Measurements from ENCODE around the gene ANKRD10.

DNA sequence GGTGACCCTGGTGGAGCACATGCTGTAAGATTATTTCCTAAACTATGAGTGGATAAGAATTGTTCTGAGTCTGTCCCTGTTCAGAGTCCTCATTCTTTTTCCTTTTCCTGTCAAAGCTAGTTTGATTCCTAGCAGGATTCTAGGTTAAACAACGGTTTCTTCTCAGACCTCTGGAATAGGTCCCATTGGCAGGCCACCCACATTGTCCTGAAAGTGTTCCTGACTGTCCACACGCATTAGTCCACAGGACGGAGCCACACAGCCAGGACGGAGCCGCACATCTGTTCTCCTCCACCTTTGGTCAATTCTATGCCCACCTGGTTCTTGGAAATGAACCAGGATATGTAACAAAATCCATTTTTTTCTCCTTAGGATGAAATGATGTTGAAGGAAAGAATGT, 46.1 kb downstream of the ANKRD10 start:
- TF ChIP-seq, protein P1, sequence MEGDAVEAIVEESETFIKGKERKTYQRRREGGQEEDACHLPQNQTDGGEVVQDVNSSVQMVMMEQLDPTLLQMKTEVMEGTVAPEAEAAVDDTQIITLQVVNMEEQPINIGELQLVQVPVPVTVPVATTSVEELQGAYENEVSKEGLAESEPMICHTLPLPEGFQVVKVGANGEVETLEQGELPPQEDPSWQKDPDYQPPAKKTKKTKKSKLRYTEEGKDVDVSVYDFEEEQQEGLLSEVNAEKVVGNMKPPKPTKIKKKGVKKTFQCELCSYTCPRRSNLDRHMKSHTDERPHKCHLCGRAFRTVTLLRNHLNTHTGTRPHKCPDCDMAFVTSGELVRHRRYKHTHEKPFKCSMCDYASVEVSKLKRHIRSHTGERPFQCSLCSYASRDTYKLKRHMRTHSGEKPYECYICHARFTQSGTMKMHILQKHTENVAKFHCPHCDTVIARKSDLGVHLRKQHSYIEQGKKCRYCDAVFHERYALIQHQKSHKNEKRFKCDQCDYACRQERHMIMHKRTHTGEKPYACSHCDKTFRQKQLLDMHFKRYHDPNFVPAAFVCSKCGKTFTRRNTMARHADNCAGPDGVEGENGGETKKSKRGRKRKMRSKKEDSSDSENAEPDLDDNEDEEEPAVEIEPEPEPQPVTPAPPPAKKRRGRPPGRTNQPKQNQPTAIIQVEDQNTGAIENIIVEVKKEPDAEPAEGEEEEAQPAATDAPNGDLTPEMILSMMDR (IDR thresholded peaks at IDR 0.05): no peak
- TF ChIP-seq EZH2 (IDR thresholded peaks at IDR 0.05): no peak
- TF ChIP-seq EZH2phosphoT487 (IDR thresholded peaks at IDR 0.05): no peak
